ENCODE results near the gene FOXN1.
"Not testable (repeated sequence)": the region's sequence is repeated elsewhere in the genome, so short reads cannot be mapped to it uniquely, and the experiment has no call there.

FOXN1 gene

DNA sequence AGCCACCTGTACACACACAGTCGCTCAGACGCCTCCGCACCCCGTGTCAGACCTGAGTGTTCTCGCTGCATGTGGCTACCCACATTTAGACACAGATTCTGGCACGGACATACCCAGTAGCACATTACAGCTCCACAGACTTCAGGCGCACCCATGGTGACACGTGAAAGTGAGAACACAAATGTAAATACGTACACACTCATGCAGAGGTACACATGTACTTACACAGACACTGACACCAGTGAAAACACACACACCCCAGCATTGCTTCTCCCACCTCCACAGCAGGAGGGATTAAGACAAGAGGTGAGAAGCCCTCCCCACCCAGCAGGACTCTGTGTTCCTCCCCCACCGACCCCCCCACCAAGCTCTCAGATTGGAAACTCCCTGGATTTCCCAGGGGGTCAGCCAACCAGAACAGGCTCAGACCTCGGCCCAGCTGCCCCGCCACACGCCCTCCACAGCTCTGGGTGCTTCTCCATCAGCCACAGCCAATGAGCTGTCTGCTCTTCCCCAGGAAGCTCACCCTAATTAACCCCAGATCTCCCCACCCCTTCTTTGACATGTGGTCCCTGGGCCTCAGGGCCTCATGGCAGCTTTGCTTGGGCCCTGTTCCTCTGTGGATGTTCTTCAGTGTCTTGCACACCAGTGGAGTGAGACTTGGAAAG is 5.3 kb upstream of the FOXN1 start:
- DNase-seq (ENCODE audit: low read depth): no peak

DNA sequence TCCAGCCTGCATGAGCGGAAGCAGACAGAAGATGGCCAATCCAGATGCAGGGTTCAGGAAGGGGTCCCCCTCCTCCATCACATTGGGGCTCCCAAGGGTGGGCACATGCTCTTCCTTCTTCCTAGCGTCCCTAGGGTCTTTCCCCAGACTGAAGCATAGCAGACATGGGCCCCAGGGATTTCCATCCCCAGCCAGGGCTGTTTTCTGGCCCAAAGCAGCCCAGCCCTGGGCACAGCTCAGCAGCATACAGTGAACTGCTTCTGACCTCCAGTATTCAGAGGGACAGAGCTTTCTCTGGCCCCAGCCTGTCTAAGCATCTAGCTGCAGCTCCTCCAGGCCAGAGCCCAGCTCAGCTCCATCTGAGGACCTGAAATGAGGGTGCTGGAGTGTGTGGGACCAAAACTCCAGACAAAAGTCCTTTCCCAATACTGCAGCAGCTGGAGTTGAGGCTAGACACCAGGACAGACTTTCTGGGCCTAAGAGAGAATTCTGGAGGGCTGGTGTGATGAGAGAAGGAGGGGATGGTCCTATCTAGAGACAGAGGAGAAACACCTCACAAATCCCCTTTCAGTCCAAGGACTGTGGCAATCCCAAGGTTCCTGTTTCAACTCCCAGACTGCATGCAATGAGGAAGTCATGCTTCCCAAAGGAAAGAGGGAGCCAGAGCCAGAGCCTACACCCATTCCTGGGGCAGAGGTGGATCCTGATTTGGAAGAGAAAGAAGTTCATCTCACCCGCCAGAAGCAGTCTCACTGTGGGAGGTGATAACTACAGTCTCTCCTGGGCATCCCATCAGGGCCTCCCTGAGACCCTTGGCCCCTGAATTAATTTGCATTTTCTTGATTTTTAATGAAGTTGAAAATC is 4.5 kb upstream of the FOXN1 start:
- no peak for DNase-seq (ENCODE audit: low read depth)

DNA sequence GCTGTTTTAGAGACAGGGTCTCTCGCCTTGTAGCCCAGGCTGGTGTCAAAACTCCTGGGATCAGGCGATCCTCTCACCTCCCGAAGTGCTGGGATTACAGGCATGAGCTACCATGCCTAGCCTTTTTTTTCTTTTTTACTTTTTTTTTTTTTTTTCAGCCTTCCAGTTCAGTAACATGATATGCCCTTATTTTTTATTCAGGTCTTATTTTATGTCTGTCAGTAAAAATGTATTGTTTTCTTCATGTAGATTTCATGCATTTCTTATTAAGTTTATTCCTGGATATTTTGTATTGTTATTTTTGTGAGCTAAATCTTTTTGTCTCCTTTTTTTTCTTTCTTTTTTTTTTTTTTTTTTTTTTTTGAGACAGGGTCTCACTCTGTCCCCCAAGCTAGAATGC is 2.7 kb upstream of the FOXN1 start:
- DNase-seq (ENCODE audit: low read depth): no peak

- DNase-seq (ENCODE audit: low read depth): no peak
These were observed 777 bp downstream of the FOXN1 start for GRCh38 chr17:28506763-28507487.

GRCh38 chr17:28507567-28508203 is 1.5 kb downstream of the FOXN1 start:
- no peak for DNase-seq (ENCODE audit: low read depth)

DNA sequence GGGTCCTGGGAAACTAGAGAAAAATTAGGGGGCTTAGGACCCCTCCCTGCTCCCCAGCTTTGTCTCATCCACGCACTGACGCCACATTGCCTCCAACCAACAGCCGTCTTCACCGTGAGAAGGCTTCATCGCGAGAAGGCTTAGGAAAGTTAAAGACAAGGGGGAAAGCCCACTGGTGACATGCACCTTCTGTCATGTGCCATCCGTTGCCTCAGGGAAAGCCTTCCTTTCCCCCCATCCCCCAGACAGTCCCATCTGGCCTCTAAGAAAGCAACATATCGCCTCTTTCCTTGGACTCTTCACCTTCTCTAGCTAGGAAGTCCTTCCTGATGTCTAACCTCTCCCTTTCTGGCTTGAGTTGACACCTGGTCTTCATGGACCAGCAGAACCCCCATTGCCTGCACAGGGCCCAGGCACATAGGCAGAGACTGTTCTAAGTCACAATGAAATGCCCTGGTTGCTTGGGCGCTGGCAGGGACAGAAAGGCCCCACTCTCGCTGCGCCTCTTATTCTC is 2.1 kb downstream of the FOXN1 start:
- no peak for DNase-seq (ENCODE audit: low read depth)

DNA sequence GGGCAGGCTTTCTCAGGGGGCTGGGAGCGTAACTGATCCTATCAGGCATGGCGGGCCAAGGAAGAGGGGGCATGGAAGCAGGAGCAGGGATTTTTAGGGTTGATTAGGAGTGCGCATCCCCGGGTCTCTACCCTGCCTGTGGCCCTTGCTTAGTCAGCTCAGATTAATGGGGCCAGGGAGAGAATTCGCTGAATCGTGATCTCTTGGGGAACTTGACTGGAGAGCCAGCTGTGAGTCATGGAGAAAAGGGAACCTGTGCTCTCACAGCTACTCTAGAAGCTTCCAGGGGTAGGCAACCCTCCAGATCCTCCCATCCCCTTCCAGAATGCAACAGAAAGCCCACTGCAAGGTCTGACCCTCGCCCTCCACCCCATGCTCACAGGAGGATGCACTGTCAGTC is 3.6 kb downstream of the FOXN1 start:
- no peak for DNase-seq (ENCODE audit: low read depth)

DNA sequence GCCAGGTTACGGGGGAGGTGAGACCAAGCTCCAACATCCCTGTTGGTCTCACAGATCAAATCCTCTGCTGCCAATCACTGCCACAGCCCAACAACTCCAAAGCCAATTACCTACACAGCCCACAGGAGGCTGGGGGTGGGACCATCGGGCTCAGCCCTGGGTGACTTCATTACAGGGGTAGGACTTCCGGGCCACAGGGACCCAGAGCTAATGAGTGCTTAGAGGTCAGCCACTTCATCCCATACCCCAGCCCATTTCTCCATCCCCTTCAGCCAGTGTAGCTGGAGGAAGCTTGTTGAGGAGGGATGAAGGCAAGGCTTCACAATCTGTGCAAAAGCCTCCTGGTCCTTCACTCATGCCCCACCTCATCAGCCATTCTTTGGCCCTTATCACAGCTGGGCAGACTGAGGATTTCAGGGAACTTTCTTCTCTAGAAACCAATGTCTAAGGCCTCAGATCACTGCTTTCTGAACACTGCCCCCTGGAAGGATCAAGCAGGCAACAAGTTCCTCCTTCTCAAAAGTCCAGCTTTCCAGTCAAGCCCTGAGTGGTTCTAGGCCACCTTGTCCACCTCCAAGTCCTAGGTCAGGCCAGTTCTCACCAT is 5.8 kb downstream of the FOXN1 start:
- DNase-seq (ENCODE audit: low read depth): no peak

- DNase-seq (ENCODE audit: low read depth): no peak
These were observed 7.3 kb downstream of the FOXN1 start for GRCh38 chr17:28513476-28513875.

GRCh38 chr17:28514561-28515002 is 8.4 kb downstream of the FOXN1 start:
- no peak for DNase-seq (ENCODE audit: low read depth)

DNA sequence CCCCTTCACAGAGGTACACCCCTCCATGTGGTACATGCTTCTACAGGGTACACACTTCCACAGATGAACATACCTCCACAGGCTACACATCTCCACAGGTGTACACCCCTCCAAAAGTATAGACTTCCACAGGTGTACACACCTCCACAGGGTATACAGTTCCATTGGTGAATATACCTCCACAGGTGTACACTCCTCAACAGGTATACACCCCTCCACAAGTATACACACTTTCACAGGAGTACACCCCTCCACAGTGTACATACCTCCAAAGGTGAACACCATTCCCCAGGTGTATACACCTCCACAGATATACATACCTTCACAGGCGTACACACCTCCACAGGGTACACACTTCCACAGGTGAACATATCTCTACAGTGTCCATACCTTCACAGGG is 9.4 kb downstream of the FOXN1 start:
- DNase-seq (ENCODE audit: low read depth): no peak

- no peak for DNase-seq (ENCODE audit: low read depth)
These were observed 12.0 kb downstream of the FOXN1 start for GRCh38 chr17:28518132-28518531.

DNA sequence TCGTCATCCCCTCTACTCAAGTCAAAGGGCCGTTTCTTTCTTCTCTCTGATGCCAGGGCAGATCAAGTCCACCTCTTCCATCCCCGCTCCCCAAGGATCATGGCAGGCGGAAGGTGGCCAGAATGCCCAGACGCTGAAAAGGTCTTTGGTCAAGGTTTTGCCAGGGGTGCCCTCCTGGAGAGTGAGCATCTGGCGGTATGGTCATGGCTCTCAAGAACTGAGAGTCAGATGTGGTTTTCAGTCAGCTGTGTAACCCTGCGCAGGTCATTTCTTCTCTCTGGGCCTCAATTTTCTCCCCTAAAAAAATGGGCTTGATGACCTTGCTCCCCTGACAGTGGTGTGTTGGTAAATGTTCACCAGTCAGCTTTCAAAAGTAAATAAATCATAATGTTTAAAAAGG is 12.4 kb downstream of the FOXN1 start:
- no peak for DNase-seq (ENCODE audit: low read depth)

- no peak for DNase-seq (ENCODE audit: low read depth)
These were observed 13.1 kb downstream of the FOXN1 start for GRCh38 chr17:28519236-28519635.

- DNase-seq (ENCODE audit: low read depth): no peak
These were observed 14.5 kb downstream of the FOXN1 start for GRCh38 chr17:28520687-28521086.

- no peak for DNase-seq (ENCODE audit: low read depth)
These were observed 15.3 kb downstream of the FOXN1 start for GRCh38 chr17:28521311-28522085.

DNA sequence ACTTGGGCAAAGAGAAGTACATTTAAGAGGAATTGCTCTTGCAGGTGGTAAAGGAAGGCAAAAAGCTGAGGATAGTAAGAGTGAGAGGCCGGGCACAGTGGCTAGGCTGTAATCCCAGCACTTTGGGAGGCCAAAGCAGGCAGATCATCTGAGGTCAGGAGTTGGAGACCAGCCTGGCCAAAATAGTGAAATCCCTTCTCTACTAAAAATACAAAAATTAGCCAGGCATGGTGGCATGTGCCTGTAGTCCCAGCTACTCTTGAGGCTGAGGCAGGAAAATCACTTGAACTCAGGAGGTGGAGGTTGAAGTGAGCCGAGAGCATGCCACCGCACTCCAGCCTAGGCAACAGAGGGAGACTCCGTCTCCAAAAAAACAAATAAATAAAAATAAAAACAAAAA is 16.1 kb downstream of the FOXN1 start:
- DNase-seq (ENCODE audit: low read depth): not testable (repeated sequence)

- DNase-seq (ENCODE audit: low read depth): no peak
These were observed 17.0 kb downstream of the FOXN1 start for GRCh38 chr17:28523186-28523585.

DNA sequence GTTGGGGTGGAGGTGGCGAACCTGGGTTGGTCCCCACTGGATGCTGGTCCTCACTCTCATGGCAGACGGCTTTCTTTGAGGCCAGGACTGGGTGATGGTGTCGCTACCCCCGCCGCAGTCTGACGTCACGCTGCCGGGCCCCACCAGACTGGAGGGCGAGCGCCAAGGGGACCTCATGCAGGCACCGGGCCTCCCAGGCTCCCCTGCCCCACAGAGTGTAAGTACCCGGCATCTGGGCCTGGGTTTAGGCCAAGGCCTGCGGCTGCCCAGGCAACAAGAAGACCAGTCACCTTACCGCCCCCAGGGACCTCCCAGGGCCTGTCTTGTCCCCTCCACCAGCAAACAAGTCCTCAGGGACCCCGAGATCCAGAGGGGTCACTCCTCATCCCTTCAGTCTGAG is 17.7 kb downstream of the FOXN1 start:
- no peak for DNase-seq (ENCODE audit: low read depth)

DNA sequence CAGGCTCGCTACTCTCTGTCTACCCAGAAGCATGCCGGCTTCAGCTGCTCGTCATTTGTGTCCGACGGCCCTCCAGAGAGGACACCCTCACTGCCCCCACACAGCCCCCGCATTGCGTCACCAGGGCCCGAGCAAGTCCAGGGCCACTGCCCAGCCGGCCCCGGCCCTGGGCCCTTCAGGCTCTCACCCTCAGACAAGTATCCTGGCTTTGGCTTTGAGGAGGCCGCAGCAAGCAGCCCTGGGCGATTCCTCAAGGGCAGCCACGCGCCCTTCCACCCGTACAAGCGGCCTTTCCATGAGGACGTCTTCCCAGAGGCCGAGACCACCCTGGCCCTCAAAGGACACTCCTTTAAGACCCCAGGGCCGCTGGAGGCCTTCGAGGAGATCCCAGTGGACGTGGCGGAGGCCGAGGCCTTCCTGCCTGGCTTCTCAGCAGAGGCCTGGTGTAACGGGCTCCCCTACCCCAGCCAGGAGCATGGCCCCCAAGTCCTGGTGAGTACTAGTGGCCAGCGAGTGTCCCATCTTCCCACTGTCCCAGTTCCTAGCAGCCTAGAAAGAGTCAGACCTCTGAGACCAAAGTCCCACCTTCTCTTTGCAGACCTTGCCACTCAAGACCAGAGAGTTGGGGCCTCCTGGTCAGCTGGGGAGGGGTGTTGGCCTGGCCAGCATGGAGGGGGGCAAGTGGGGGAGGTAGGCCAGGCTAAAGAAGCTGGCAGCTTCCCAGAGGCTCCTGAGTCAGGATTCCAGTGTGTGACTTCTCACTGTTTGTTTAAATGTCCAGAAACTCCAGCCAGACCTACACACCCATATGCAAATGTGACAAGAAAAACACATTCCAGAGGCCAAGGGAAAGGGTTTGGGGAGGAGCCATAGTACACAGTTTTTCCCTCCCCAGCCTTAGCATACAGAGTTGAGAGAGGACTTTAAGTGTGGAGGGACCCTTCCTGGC is 18.6 kb downstream of the FOXN1 start:
- no peak for DNase-seq (ENCODE audit: low read depth)
